Colon (tissue), 2 donors: ENCODE results near the gene L2HGDH.

Experiments
- FAIRE-seq: peaks from 2 replicates; lab custom pipeline; 2012; peaks lifted over from hg19 to GRCh38; lab: Jason Lieb, UNC
- donor health status: control.
- donor health status: control.

L2HGDH gene

GRCh38 chr14:50228313-50228712 is 83.7 kb downstream of the L2HGDH start:
- no peak for FAIRE-seq

DNA sequence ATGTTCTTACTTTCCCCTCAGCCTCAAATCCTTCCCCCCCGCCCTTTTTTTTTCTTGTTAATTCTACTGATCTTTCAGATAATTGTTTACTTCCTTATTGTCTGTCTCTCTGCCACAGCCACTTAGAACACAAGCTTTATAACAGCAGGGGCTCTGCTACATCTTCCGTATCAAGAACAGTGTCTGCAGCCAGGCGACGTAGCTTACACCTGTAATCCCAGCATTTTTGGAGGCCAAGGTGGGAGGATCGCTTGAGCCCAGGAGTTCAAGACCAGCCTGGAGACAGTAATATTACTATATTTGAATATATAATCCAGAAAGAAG is 86.1 kb downstream of the L2HGDH start:
- no peak for FAIRE-seq

DNA sequence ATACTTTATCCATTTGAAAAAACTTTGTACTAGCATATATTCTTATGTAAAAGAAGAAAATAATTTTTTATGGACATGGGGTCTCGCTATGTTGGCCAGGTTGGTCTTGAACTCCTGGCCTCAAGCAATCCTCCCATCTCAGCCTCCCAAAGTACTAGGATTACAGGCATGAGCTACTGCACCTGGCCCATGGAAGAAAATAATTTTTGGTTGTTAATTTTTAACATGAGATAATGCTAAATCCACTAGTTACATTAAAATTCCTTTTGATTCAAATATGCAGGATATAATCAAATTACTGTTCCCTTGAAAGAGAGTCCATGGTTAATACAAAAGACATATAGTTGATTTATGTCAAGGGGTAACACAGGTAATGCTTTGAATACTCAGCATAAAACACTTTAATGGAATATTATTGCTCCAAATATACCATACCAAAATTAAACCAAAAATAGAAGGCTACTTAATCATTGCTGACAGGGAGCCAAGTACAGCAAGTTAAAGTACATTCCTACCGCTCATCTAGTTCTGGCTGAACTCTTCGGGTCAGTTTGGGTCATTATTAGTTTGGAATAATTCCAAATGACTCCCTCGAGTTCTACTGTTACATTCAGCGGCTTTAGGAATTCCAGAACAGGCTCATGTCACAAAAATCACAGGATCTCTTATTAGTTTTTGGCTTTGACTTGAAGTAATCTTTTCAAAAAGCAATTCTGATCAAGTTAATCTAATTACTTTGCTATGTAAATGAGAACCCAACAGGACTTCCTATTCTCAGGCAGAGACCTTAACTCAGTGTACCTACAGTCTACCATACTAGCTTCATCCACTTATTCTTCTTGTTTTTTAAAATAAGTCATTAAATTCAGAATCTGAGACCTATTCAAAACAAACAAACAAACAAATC is 86.7 kb downstream of the L2HGDH start:
- no peak for FAIRE-seq

GRCh38 chr14:50222055-50222613 is 89.9 kb downstream of the L2HGDH start:
- FAIRE-seq = no peak

GRCh38 chr14:50218501-50218900 is 93.5 kb downstream of the L2HGDH start:
- FAIRE-seq = no peak

- no peak for FAIRE-seq
Observed at GRCh38 chr14:50215416-50215815, 96.6 kb downstream of the L2HGDH start.

- no peak for FAIRE-seq
Observed at GRCh38 chr14:50213795-50214194, 98.2 kb downstream of the L2HGDH start.

- FAIRE-seq = no peak
Observed at GRCh38 chr14:50212726-50213125, 99.3 kb downstream of the L2HGDH start.

- FAIRE-seq = no peak
Observed at GRCh38 chr14:50210074-50210473, 102.0 kb downstream of the L2HGDH start.

- FAIRE-seq = no peak
Observed at GRCh38 chr14:50198499-50198898, 113.5 kb downstream of the L2HGDH start.

- no peak for FAIRE-seq
Observed at GRCh38 chr14:50191499-50191898, 120.5 kb downstream of the L2HGDH start.
